Parietal lobe (tissue), 2 donors: Measurements from ENCODE around the gene SPDYE3. TPM values are rescaled to one million over a fixed set of nuclear protein-coding genes. Genes with fewer than 3 reads are reported as not detected.

ENCODE experiments used
- small RNA-seq: library from RNA; depleted of rRNA; stranded (forward); fragments of <200 nt; gene quantifications from one replicate; pipeline ENCODE3, GENCODE V24; 2014; ENCODE audit warnings: low replicate concordance
- total RNA-seq: library from RNA; depleted of rRNA; stranded (reverse); fragments of >200 nt; gene quantifications from one replicate; pipeline ENCODE4 v1.2.3, GENCODE V29; 2014

SPDYE3 gene
- not detected for total RNA-seq

GRCh38 chr7:100307402-100307801 is at the start of gene SPDYE3:
TSS of gene SPDYE3 (plus strand) at chr7:100307702. CDS start at chr7:100307886, 184 bp downstream.

DNA sequence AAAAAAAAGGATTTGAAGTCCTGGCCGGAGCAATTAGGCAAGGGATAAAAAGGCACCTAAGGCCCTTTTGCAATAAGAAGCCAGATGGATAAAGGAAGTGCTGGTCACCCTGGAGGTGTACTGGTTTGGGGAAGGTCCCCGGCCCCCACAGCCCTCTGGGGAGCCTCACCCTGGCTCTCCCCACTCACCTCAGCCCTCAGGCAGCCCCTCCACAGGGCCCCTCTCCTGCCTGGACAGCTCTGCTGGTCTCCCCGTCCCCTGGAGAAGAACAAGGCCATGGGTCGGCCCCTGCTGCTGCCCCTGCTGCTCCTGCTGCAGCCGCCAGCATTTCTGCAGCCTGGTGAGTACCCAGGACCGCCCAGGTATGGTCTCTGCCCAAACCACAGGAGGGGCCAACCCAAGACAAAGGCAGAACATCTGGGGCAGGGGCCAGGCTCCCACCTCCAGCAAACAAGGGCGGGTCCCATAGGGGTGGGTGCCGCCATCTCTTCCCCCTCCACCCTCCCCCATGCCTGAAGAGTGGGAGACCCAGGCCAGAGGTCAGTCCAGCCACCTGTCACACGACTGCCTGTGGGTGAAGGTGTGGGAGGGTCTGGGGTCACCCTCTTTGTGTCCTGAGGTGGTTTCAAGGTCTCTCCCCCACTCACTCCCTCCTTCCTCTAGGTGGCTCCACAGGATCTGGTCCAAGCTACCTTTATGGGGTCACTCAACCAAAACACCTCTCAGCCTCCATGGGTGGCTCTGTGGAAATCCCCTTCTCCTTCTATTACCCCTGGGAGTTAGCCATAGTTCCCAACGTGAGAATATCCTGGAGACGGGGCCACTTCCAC is 50.7 kb downstream of the SPDYE3 start, which contains the start of gene PILRB:
Gene PILRB (plus strand): TSS at position 91 of the 830 bp plus-strand sequence. CDS start 186 bp downstream, at position 277.

Small RNA genes lying within 50 kb of the gene (small RNA-seq; reads per million reads assigned to genes)
- gene RF00019 = not detected

Other genes starting within 250 kb of the SPDYE3 start
- gene ZNF3, start 226.0 kb upstream of the SPDYE3 start, total RNA-seq = 72.9 TPM
- gene COPS6, start 218.7 kb upstream of the SPDYE3 start, total RNA-seq = 35.7 TPM
- gene MCM7, start 206.3 kb upstream of the SPDYE3 start, total RNA-seq = 76.1 TPM
- gene AP4M1, start 206.1 kb upstream of the SPDYE3 start, total RNA-seq = 29.7 TPM
- gene TAF6, start 188.3 kb upstream of the SPDYE3 start, total RNA-seq = 27.9 TPM
- gene CNPY4, start 188.1 kb upstream of the SPDYE3 start, total RNA-seq = 22.5 TPM
- gene MBLAC1, start 180.7 kb upstream of the SPDYE3 start, total RNA-seq = 8.1 TPM
- gene LAMTOR4, start 158.8 kb upstream of the SPDYE3 start, total RNA-seq = 31.0 TPM
- gene TRAPPC14, start 149.0 kb upstream of the SPDYE3 start, total RNA-seq = 19.7 TPM
- gene GAL3ST4, start 139.1 kb upstream of the SPDYE3 start, total RNA-seq = 7.2 TPM
- gene GPC2, start 130.3 kb upstream of the SPDYE3 start, total RNA-seq = 67.3 TPM
- gene STAG3, start 129.8 kb upstream of the SPDYE3 start, total RNA-seq = 1.3 TPM
- gene PVRIG, start 87.8 kb upstream of the SPDYE3 start, total RNA-seq = not detected
- 35.4 TPM for gene PILRB, start 50.4 kb downstream of the SPDYE3 start, total RNA-seq
- 3.8 TPM for gene PILRA, start 65.8 kb downstream of the SPDYE3 start, total RNA-seq
- 2.2 TPM for gene ZCWPW1, start 121.0 kb downstream of the SPDYE3 start, total RNA-seq
- 21.3 TPM for gene MEPCE, start 122.1 kb downstream of the SPDYE3 start, total RNA-seq
- 7.8 TPM for gene PPP1R35, start 128.8 kb downstream of the SPDYE3 start, total RNA-seq
- not detected for gene SPACDR, start 156.6 kb downstream of the SPDYE3 start, total RNA-seq
- 6.6 TPM for gene TSC22D4, start 171.5 kb downstream of the SPDYE3 start, total RNA-seq
- 38.5 TPM for gene NYAP1, start 176.2 kb downstream of the SPDYE3 start, total RNA-seq
- gene AGFG2, start 231.5 kb downstream of the SPDYE3 start, total RNA-seq = 4.7 TPM